Activated naive CD4-positive, alpha-beta T cell treated with anti-CD3 and anti-CD28 coated beads, Interleukin-2, amount 50 U/mL, for 16 hours (primary cell): Measurements from ENCODE around the gene SLC6A12.
"Not testable (repeated sequence)": the region's sequence is repeated elsewhere in the genome, so short reads cannot be mapped to it uniquely, and the experiment has no call there.

ENCODE experiments used
- DNase-seq: peaks from one replicate; pipeline ENCODE4 v3.0.0-alpha.2; 2020

Gene SLC6A12

GRCh38 chr12:234019-234418, 20.1 kb upstream of the SLC6A12 start:
- no peak for DNase-seq

- no peak for DNase-seq
Observed at GRCh38 chr12:233615-233968, 19.6 kb upstream of the SLC6A12 start.

GRCh38 chr12:232731-233614, 19.0 kb upstream of the SLC6A12 start:
- no peak for DNase-seq

GRCh38 chr12:230925-231671, 17.1 kb upstream of the SLC6A12 start:
- DNase-seq, result no peak

- no peak for DNase-seq
Observed at GRCh38 chr12:229441-230191, 15.7 kb upstream of the SLC6A12 start.

GRCh38 chr12:228846-229200, 14.9 kb upstream of the SLC6A12 start:
- DNase-seq, result no peak

GRCh38 chr12:227923-228845, 14.2 kb upstream of the SLC6A12 start:
- no peak for DNase-seq

- DNase-seq, result no peak
Observed at GRCh38 chr12:227286-227915, 13.4 kb upstream of the SLC6A12 start.

GRCh38 chr12:226401-226800, 12.4 kb upstream of the SLC6A12 start:
- DNase-seq, result no peak

GRCh38 chr12:225012-225411, 11.1 kb upstream of the SLC6A12 start:
- DNase-seq, result no peak

GRCh38 chr12:224330-224729, 10.4 kb upstream of the SLC6A12 start:
- no peak for DNase-seq

GRCh38 chr12:223841-224240, 9.9 kb upstream of the SLC6A12 start:
- DNase-seq, result no peak

- no peak for DNase-seq
Observed at GRCh38 chr12:221736-222135, 7.8 kb upstream of the SLC6A12 start.

- DNase-seq, result no peak
Observed at GRCh38 chr12:220946-221550, 7.1 kb upstream of the SLC6A12 start.

GRCh38 chr12:220491-220890, 6.5 kb upstream of the SLC6A12 start:
- no peak for DNase-seq

- DNase-seq, result peak; percentile 40
Observed at GRCh38 chr12:219891-220352, 6.0 kb upstream of the SLC6A12 start.

- DNase-seq, result no peak
Observed at GRCh38 chr12:218728-219590, 5.0 kb upstream of the SLC6A12 start.

GRCh38 chr12:218221-218620, 4.3 kb upstream of the SLC6A12 start:
- DNase-seq, result no peak

GRCh38 chr12:217029-217428, 3.1 kb upstream of the SLC6A12 start:
- not testable (repeated sequence) for DNase-seq

GRCh38 chr12:215116-215515, 1.2 kb upstream of the SLC6A12 start:
- no peak for DNase-seq
